SU-DHL-6 (cell line): ENCODE measurements around the gene DYNLT1.
"Not testable (repeated sequence)": the region's sequence is repeated elsewhere in the genome, so short reads cannot be mapped to it uniquely, and the experiment has no call there.

Experiments used
- H2AFZ ChIP-seq: fragments of 200-600 bp; sonication (generic); 2 replicates; pipeline ENCODE4 v1.6.1; 2014; ENCODE audit warnings: low read depth, mild to moderate bottlenecking, moderate library complexity, mixed read lengths, antibody characterized with exemption, low read length; ENCODE audit not compliant: severe bottlenecking
- H3F3A ChIP-seq: fragments of 200-600 bp; shearing (Covaris generic); 2 replicates; pipeline ENCODE4 v1.6.0; 2016; ENCODE audit warnings: antibody characterized with exemption, mild to moderate bottlenecking; ENCODE audit not compliant: insufficient read depth
- H3K27ac ChIP-seq: fragments of 200-600 bp; sonication (generic); 2 replicates; pipeline ENCODE4 v1.5.1; 2016; ENCODE audit warnings: low read depth, mild to moderate bottlenecking, low read length, moderate library complexity, mixed read lengths
- H3K27me3 ChIP-seq: fragments of 200-600 bp; sonication (generic), shearing (Covaris generic); 2 replicates; pipeline ENCODE4 v1.6.0; 2014; ENCODE audit warnings: mild to moderate bottlenecking, low read length
- H3K36me3 ChIP-seq: fragments of 200-600 bp; sonication (generic); 2 replicates; pipeline ENCODE4 v1.6.1; 2014; ENCODE audit warnings: mild to moderate bottlenecking, low read length, mixed read lengths
- H3K4me2 ChIP-seq: fragments of 300-600, 200-600 bp; shearing (Covaris generic), sonication (generic); 2 replicates; pipeline ENCODE4 v1.6.0; 2014; ENCODE audit warnings: low read length, low read depth, mild to moderate bottlenecking; ENCODE audit not compliant: poor library complexity, severe bottlenecking
- H3K4me3 ChIP-seq: fragments of 200-600 bp; sonication (generic); 2 replicates; pipeline ENCODE4 v1.5.1; 2014; ENCODE audit warnings: antibody characterized with exemption, low read length, mild to moderate bottlenecking, mixed read lengths; ENCODE audit not compliant: insufficient read depth, poor library complexity, severe bottlenecking
- H3K79me2 ChIP-seq: fragments of 200-600 bp; sonication (generic); 2 replicates; pipeline ENCODE4 v1.6.1; 2014; ENCODE audit warnings: mild to moderate bottlenecking, low read length, moderate library complexity; ENCODE audit not compliant: insufficient read depth
- H3K9ac ChIP-seq: fragments of 200-600 bp; sonication (generic); 2 replicates; pipeline ENCODE4 v1.7.0; 2014; ENCODE audit warnings: mild to moderate bottlenecking, low read length
- H3K9me2 ChIP-seq: fragments of 200-600 bp; sonication (generic); replicated peaks from 2 replicates; pipeline ENCODE4 v1.6.1; 2014; ENCODE audit warnings: low read length; ENCODE audit not compliant: insufficient read depth
- H3K9me3 ChIP-seq: fragments of 200-600 bp; sonication (generic); 2 replicates; pipeline ENCODE4 v1.6.1; 2014; ENCODE audit warnings: low read length, mixed read lengths; ENCODE audit not compliant: insufficient read depth
- H4K20me1 ChIP-seq: fragments of 200-600 bp; sonication (generic); 2 replicates; pipeline ENCODE4 v1.6.1; 2014; ENCODE audit warnings: low read depth, mild to moderate bottlenecking, antibody characterized with exemption, low read length, moderate library complexity, mixed read lengths
- CTCF ChIP-seq: fragments of 200-600 bp; sonication (generic); IDR thresholded peaks from one replicate; pipeline ENCODE4 v1.5.1; 2017; ENCODE audit warnings: antibody characterized with exemption, mild to moderate bottlenecking, low read length, moderate library complexity; ENCODE audit not compliant: insufficient read depth, poor library complexity, severe bottlenecking
- EZH2phosphoT487 ChIP-seq: fragments of 200-600 bp; sonication (generic), shearing (Covaris generic); conservative IDR thresholded peaks from 2 replicates; pipeline ENCODE4 v1.6.1; 2018; ENCODE audit warnings: mild to moderate bottlenecking, antibody characterized with exemption, low read length, moderate library complexity, mixed read lengths

The DYNLT1 gene

GRCh38 chr6:158619922-158620801 is 24.4 kb downstream of the DYNLT1 start:
- Histone ChIP-seq H3K9me2 (no peaks in the 10 kb centered on the region), H3K4me2 (no peak overlapping the region), H3K27me3 (no peaks in the 10 kb centered on the region), H3F3A (no peaks in the 10 kb centered on the region), H2AFZ (no peak overlapping the region), H3K4me3 (no peak overlapping the region), H3K9ac (no peak overlapping the region), H3K36me3 (no peaks in the 10 kb centered on the region), H4K20me1 (no peaks in the 10 kb centered on the region), H3K9me3 (no peaks in the 10 kb centered on the region), H3K79me2 (no peaks in the 10 kb centered on the region), H3K27ac (no peak overlapping the region)
- no peak for TF ChIP-seq CTCF
- TF ChIP-seq EZH2phosphoT487 = no peak

- not testable (repeated sequence) for H3K27me3 ChIP-seq, H3K27ac ChIP-seq, H3K4me2 ChIP-seq, H3F3A ChIP-seq, H4K20me1 ChIP-seq, H2AFZ ChIP-seq, H3K36me3 ChIP-seq, H3K79me2 ChIP-seq, H3K9ac ChIP-seq, H3K4me3 ChIP-seq, H3K9me2 ChIP-seq, H3K9me3 ChIP-seq
Observed at GRCh38 chr6:158618289-158618688, 26.3 kb downstream of the DYNLT1 start.

GRCh38 chr6:158614606-158615005 is 29.9 kb downstream of the DYNLT1 start:
- H3K27me3 ChIP-seq, H3K36me3 ChIP-seq: not testable (repeated sequence)

GRCh38 chr6:158611541-158612370 is 32.8 kb downstream of the DYNLT1 start:
- Histone ChIP-seq H3F3A (no peaks in the 10 kb centered on the region), H3K4me2 (no peak overlapping the region), H3K4me3 (no peak overlapping the region), H3K9me3 (no peaks in the 10 kb centered on the region), H2AFZ (no peak overlapping the region), H3K27me3 (no peaks in the 10 kb centered on the region), H3K36me3 (peaks cover 8% of the 10 kb centered on the region), H3K9me2 (no peaks in the 10 kb centered on the region), H3K27ac (no peak overlapping the region), H3K9ac (no peak overlapping the region), H4K20me1 (no peaks in the 10 kb centered on the region), H3K79me2 (no peaks in the 10 kb centered on the region)
- TF ChIP-seq EZH2phosphoT487 (no peak), CTCF (no peak)

More at GRCh38 chr6:158614606-158615005, 29.9 kb downstream of the DYNLT1 start:
- H4K20me1 ChIP-seq, H3K9me2 ChIP-seq, H2AFZ ChIP-seq, H3K4me3 ChIP-seq, H3K27ac ChIP-seq, H3K9ac ChIP-seq, H3K4me2 ChIP-seq, H3F3A ChIP-seq, H3K79me2 ChIP-seq, H3K9me3 ChIP-seq: not testable (repeated sequence)
